Neural progenitor cell (in vitro differentiated cells): ENCODE data around the gene SENP2.

Experiments
- EZH2 ChIP-seq: fragments of 200-600 bp; sonication (generic); IDR thresholded peaks from 2 replicates; pipeline ENCODE4 v1.6.1; 2017; ENCODE audit warnings: antibody characterized with exemption, mild to moderate bottlenecking, moderate library complexity
- EZH2phosphoT487 ChIP-seq: fragments of 200-600 bp; sonication (generic); IDR thresholded peaks from 2 replicates; pipeline ENCODE4 v1.6.1; 2017; ENCODE audit warnings: antibody characterized with exemption
- TF ChIP-seq, protein P1 (sequence below): fragments of 200-600 bp; sonication (generic); IDR thresholded peaks from 2 replicates; pipeline ENCODE4 v1.5.1; 2017; ENCODE audit warnings: antibody characterized with exemption, mild to moderate bottlenecking

DNA sequence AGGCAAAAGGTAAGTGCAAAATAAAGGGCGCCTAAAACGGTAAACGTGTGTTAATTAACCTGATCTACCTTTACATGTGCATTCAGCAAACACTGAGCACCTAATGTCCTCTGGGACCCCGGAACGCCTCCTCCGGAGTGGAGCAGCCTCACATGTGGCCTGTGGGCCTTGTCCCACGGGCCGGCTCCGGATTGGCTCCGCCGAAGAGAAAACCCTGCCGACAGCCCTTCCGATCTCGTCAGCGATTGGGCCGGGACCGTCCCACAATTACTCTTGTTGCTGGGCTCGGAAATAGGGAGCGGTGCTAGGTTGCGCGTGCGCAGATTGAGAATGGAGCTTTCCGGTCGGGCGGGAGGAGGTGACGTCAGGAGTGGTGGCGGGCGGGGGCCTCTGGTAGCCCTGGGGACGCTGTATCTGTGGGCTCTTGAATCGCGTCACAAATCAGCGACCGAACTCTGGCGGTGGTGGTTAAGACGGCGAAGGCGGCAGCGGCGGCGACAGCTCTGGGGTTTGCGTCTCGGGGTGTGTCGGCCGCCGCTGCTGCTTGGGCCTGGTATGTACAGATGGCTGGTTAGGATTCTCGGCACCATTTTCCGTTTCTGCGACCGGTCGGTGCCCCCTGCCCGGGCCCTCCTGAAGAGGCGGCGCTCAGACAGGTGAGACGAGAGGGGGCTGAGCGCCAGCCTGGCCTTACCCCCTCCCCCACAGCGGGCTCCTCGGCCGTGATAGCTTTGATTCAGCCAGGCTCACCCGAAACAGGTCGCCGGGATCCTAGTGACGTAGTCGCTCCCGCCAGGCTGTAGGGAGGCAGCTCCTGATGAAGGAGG lies at the start of gene SENP2:
- TF ChIP-seq, protein P1, sequence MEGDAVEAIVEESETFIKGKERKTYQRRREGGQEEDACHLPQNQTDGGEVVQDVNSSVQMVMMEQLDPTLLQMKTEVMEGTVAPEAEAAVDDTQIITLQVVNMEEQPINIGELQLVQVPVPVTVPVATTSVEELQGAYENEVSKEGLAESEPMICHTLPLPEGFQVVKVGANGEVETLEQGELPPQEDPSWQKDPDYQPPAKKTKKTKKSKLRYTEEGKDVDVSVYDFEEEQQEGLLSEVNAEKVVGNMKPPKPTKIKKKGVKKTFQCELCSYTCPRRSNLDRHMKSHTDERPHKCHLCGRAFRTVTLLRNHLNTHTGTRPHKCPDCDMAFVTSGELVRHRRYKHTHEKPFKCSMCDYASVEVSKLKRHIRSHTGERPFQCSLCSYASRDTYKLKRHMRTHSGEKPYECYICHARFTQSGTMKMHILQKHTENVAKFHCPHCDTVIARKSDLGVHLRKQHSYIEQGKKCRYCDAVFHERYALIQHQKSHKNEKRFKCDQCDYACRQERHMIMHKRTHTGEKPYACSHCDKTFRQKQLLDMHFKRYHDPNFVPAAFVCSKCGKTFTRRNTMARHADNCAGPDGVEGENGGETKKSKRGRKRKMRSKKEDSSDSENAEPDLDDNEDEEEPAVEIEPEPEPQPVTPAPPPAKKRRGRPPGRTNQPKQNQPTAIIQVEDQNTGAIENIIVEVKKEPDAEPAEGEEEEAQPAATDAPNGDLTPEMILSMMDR = no peak
- TF ChIP-seq EZH2phosphoT487 = no peak
- TF ChIP-seq EZH2 = no peak
